GM18499 (cell line): ENCODE data around the gene ATP6V0C.
"Not testable (repeated sequence)": the region's sequence is repeated elsewhere in the genome, so short reads cannot be mapped to it uniquely, and the experiment has no call there.

ENCODE experiments used
- ATAC-seq: cut with Tn5 transposase; IDR thresholded peaks from one replicate; pipeline ENCODE4 v1.9.1; 2021; ENCODE audit warnings: moderate number of reproducible peaks; ENCODE audit not compliant: insufficient read depth, unreplicated experiment

ATP6V0C gene

DNA sequence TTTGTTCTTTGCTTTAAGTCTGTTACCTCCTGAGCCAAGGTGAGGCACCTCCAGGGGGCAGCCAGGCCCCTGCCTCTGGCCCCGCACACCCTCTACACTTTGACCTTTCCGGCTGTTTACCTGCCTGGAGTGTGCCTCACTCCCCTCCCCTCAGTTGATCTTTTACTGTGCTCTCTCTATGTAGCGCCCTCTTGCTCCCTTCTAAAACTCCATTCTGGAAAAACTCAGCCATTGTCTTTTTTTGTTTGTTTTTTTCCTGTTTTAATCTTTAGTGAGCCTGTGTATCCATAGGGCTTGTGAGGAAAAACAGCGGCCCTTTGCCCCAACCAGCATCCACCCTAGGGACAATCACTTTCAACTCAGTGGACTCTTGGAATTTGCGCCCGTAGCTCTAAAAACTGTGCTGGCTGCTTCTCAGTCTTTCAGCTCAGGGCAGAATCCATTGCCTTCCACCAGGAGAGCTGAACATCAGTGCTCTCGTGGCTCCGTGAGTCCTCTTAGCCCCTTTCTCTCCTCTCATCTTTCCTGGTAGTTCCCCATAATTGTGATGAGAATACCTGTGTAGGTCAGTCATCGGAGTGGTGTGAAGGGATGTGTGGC is 10.7 kb downstream of the ATP6V0C start:
- ATAC-seq: no peak

DNA sequence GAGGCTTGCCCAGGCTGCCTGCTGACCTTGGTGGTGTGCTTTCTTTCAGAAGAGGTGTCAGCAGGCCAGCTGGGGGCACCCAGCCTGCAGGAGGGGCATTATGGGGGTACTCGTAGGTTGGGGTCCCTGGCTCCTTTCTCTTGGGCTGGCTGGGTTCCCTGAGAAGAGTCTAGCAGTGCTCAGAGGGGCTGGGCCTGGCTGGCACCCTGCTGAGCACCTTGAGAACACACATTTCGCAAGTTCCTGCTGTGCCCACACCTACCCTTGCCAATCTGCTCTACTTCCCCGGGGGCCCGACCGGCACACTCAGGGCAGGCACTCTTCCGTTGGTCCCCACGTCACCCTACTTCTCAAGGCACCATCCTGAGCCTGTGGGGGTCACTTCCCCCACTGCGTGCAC is 12.4 kb downstream of the ATP6V0C start:
- no peak for ATAC-seq

DNA sequence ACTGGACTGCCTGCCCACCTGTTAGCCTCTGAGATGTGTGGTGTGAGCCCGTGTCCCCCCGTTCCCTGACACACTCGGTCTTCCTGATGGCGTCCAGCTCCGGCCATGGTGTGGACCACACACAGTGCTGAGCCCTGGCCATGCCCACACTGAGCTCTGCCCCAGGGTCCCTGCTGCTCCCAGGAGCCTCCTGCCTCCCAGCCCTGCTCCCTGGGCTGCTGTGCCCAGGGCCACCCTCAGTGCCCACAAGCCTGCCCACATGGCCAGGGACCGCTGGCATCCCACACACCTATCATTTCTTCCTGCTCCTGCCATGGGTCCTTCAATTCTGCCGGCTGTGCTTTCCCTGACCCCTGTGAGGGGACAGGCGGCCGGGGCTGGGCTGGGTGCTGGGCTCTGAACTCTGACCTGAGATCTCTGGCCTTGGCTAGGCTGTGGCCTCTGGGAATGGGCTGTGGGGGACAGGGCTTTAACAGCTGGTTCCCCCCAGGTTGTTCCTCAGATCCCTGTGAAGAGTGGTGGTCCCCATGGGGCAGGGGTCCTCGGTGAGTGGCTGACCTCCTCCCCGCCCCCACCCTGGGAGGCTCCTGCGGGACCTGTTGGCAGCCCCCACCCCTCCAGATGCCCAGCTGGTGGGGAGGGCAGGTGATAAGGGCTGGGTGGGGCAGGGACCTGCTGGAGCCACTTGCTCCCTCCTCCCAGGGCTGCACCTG is 13.5 kb downstream of the ATP6V0C start:
- no peak for ATAC-seq

DNA sequence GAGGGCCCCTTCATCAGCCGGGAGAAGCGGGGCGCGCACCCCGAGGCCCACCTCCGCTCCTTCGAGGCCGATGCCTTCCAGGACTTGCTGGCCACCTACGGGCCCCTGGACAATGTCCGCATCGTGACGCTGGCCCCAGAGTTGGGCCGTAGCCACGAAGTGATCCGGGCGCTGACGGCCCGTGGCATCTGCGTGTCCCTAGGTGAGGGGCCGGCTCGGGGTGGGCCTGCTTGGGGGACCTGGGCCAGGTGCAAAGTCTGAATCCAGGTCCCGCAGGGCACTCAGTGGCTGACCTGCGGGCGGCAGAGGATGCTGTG is 14.0 kb downstream of the ATP6V0C start:
- ATAC-seq: no peak

DNA sequence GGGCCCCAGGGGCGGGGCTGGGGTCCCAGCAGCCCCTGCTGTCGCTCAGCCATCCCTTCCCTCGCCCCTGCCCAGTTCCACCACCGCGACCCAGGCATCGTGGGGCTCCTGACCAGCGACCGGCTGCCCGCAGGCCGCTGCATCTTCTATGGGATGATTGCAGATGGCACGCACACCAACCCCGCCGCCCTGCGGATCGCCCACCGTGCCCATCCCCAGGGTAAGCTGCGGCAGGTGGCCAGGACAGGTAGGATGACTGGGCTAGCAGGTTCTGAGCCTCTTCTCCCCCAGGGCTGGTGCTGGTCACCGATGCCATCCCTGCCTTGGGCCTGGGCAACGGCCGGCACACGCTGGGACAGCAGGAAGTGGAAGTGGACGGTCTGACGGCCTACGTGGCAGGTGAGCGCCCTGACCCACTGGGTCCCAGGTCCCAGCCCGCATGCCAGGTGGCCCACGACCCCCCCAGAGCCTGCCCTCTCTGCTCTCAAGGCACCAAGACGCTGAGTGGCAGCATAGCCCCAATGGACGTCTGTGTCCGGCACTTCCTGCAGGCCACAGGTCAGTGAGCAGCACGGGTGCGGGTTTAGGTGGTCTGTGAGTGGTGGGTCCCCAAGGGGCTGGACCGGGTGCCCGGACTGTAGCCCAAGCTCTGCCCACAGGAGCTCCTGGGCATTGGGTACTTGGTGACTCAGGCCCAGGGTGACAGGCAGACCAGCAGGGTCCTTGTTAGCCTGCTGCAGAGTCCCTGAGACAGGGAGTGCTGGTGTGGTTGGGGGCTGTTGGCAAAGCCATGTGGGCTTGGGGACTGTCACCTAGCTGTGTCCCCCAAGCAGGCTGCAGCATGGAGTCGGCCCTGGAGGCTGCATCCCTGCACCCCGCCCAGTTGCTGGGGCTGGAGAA is 14.7 kb downstream of the ATP6V0C start:
- no peak for ATAC-seq

DNA sequence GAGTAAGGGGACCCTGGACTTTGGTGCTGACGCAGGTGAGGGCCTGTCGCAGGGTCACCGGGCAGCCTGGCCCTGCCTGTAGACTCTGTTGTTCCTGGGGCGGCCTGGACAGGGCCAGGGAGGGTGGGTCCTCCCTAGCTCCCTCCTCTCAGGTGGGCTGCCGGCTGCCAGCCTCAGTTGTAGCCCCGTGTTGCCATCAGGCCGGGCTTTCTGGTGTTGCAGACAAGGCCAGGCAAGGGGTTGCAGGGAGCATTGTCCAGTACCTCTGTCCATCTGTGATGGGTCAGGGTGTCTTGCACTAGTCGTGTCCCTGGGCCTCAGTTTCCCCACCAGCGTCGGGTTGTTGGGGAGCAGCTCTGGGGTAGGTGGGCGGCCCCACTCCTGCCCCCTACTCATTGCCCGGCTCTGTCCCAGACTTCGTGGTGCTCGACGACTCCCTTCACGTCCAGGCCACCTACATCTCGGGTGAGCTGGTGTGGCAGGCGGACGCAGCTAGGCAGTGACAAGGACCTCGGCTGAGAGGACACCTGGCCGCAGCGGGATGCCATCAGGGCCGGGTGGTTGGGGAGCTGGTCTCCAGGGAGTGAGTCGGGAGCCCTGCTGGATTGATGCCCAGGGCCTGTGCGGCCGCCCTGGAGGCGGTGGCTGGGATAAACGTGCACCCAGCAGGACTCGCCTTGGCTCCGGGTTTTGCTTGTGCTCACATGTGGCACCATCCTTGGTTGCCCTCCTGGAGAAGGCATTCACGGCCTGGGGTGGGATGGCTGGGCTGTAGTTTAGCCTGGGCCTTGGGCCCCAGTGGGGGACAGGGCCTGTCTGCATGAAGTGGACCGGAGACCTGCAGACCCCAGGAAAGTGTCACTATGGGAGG is 15.5 kb downstream of the ATP6V0C start:
- no peak for ATAC-seq

DNA sequence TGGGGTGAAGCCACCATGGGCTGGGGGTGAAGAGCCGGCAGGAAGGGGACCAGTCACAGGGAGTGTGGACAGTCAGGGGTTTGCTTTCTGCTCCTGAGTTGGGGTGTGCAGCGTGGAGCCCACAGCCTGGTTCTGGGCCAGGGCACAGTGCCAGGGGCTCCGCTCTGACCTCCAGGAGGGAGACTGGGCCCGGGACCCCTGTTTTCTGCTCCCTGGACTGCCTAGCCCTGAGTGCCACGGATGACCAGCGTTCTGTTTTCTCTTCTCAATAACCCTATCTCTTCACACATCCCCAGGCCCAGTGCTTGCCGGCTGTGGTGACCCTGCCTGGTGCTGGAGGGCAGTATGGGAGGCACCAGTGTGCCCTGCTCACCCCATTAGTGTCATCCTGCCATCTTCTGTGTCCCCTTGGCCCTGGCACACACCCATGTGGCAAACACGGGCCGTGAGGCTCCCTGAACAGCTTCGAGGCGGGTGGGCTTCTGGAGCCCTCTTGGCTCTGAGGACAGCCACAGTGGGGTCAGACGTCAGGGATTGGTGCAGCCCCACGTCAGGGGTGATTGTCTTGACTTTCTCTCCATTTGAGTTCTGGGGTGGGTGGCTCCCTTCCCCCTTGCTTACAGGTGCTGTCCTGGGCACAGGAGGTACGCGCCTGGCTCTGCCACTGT is 16.3 kb downstream of the ATP6V0C start:
- ATAC-seq: no peak

DNA sequence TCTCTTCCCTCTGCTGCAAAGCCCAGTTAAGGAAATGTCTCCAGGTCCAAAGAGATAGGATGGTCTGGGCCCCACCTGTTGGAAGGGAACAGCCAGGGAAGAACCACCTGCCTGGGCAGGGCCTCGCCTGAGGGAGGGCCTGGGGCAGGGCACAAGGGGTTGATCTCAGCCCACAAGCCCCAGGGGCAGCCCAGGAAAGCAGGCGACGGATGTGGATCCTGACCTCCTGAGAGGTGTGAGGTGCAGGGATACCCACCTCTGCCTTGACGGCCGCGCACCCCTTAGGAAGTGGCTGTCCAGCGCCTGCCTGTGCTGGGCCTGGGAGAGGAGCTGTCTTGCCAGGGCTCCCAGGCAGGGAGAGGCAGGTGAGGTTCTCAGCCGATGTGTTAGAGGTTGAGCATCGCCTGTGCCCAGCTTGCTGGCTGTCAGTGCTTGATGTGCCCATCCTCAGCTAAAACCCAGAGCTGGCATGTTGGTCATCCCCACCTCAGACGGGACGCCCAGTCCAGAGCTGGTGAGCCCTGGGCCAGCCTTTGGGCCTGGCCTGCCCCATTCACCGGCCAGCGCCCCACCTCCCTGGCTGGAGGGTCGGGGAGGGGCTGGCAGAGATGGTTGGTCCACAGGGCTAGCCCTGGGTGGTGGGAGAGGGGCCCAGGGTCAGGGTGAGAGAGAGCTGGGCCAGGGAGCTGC is 17.0 kb downstream of the ATP6V0C start:
- ATAC-seq: no peak

DNA sequence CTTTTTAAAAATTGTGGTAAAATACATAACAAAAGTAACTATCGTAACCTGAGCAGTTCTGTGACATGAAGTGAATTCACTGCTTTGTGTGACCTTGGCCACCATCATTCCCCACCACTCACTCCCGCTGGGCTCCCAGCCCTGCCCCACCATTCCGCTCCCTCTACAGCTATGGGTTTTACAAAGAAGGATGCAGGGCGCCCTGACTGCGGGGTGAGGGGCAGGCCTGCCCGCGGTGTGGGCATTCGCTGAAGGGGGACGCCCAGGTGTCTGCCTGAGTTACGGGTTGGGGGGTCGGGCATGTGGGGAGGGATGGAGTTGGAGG is 17.6 kb downstream of the ATP6V0C start, which contains the start of gene CEMP1:
TSS of gene CEMP1 (minus strand) at position 38 of the 325 bp plus-strand sequence. CDS start 335 bp downstream, outside the sequence.
- ATAC-seq: no peak

DNA sequence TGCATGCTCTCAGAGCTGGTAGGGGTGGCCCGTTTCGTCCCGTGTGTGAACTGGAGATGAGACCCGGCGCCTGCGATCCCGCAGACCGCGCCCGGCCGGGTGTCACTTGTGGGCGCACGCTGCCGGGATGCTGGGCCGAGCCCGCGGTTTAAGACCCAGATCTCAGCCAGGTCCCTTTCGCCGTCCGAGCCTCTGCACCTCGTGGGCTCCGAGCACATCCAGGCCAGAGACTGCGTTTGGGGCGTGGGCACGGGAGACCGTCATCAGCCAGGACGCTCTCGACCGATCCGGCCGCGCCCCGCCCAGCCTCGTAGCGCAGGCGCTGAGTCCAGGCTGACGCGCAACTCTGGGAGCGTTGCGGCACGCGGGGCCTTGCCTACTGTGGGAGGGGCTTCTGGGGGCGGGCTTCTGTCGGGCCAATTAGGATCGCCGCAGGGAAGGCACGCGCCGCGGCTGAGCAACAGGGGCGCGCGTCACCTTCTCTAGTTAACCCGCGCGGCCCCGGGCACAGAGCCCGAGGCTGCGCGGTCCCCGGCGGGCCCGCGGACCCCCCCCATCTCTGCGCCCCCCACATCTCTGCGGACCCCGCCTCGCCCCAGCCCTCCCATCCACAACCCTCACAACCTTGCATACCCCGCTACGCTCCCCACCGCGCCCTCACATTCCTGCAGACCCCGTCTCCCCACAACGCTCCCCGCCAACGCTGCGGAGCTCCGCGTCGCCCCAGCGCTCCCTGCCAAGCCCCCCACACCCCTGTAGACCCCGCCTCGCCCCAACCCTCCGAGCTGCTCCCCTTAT is 18.1 kb downstream of the ATP6V0C start:
- peak; percentile 50 for ATAC-seq

DNA sequence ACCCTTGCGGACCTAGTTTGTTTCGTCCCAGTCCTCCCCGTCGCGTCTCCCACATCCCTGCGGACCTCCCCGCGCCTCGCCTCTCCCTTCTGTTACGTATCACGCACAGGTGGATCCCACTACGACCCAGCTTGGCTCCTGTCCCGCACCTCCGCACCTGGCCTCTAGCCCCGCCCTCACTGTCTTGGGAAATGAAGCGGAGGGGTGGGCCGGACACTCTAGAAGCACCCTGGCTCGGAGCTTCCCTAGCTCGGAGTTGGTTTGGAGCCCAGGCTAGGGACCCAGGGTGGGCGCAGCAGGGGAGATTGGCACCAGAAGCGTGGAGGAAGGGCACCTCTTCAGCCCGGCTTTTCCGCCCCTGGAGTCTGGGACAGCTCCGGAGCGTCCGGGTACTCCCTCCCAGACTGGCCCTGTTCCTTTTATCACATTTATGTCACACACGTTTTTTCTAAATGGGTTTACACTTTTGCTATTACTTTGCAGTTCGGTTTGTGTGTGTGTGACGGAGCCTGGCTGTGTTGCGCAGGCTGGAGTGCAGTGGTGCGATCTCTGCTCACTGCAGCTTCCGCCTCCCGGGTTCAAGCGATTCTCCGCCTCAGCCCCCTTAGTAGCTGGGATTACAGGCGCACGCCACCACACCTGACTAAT is 18.9 kb downstream of the ATP6V0C start:
- ATAC-seq: no peak

DNA sequence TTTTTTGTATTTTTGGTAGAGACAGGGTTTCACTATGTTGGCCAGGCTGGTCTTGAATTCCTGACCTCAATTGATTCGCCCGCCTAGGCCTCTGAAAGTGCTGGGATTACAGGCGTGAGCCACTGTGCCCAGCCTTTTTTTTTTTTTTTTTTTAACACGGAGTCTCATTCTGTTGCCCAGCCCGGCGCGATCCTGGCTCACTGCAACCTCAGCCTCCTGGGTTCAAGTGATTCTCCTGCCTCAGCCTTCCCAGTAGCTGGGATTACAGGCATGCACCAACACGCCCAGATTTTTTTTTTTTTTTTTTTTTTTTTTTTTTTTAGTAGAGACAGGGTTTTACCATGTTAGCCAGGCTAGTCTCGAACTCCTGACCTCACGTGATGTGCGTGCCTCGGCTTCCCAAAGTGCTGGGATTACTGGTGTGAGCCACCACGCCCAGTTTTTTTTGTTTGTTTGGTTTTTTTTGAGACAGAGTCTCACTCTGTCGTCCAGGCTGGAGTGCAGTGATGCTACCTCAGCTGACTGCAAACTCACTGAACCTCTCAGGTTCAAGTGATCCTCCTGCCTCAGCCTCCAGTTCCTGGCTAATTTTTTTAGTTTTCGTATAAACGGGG is 19.5 kb downstream of the ATP6V0C start:
- ATAC-seq: not testable (repeated sequence)

DNA sequence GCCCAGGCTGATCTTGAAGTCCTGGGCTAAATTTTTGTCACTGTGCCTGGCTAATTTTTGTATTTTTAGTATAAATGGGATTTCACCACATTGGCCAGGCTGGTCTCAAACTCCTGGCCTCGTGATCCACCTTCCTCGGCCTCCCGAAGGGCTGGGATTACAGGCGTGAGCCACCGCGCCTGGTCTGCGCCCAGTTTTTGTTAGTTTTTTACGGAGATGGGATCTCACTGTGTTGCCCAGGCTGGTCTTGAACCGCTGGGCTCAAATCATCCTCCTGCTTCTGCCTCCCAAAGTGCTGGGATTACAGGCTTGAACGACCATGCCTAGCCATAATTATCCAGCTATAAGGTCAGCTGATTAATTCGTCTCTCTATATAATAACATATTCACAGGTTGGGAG is 20.2 kb downstream of the ATP6V0C start:
- no peak for ATAC-seq

DNA sequence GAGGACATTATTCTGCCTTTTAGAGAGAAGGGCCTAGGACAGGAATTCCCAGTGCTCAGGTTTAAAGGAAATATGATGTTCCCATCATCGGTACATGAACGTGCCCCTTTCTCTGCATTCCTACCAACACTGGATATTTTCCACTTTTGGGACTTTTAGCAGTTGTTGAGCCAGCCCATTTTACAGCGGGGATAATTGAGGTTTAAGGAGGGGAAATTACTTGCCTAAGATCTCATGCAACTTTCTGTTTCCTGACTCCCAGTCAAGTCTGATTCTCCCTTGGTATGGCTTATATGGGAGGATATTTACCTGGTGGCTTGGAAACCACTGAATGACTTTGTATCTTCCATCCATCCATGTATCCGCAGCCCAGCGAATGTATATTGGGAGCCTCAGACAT is 20.6 kb downstream of the ATP6V0C start:
- not testable (repeated sequence) for ATAC-seq

DNA sequence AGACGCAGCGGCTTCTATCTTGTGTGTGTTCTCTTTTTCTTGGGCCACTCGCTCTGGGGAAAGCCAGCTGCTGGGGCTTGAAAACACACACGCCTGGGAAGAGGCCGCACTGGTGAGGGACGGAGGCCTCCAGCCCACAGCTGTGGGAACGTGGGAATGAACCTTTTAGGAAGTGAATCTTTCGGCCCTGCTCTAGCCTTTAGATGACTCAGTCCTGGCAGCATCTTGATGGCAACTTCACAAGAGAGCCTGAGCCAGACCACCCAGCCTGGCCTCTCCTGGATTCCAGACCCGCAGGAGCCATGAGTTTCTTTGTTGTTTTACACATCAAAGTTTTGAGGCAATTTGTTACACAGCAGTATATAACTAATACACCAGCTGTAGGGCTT is 21.9 kb downstream of the ATP6V0C start:
- no peak for ATAC-seq

DNA sequence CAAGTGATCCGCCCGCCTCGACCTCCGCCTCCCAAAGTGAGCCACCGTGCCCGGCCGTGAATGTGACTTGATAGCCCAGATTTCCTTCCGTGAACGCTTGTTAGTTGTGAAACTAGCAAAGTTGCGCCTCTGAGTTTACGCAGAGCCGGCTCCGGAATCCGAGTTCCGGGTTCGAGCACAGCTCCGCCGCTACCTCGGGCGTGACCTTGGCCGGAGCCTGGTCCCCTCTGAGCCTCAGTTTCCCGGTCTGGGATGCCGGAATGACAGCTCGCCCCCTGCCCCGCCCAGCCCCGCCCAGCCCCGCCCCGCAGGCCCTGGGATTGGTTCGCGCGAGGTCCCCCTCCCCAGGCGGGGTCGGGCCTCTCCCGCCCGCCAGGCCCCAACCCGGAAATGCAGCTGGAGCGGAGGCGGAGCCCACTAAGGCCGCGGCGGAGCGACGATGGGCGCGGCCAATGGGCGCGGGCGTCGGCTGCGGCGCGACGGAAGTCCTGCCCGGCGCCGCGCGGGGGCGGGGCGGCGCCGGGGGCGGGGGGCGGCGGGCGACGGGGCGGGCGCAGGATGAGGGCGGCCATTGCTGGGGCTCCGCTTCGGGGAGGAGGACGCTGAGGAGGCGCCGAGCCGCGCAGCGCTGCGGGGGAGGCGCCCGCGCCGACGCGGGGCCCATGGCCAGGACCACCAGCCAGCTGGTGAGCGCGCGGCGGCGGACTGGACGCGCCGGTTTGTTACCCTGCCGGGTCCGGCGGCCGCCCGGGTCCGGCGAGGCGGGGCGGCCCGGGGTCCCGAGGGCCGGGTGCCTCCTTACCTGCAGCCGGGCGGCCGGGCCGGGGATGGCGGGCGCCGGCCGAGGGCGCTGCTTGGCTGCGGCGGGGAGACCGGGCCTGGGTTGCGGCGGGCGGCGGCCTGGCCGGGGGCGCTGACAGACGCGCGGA is 24.0 kb downstream of the ATP6V0C start, which contains the start of gene PDPK1:
TSS of gene PDPK1 (plus strand) at position 571 of the 929 bp plus-strand sequence. CDS start at position 663, 92 bp downstream.
- peak; percentile 33 for ATAC-seq
